Right cardiac atrium (tissue), 5 donors: ENCODE data around the gene IARS2. TPM values are rescaled to one million over a fixed set of nuclear protein-coding genes. Genes with fewer than 3 reads are reported as not detected.
"Not testable (repeated sequence)": the region's sequence is repeated elsewhere in the genome, so short reads cannot be mapped to it uniquely, and the experiment has no call there.

ENCODE experiments used
- ATAC-seq, 2 donors: fragments of 200-7000 bp; cut with Tn5 transposase; one replicate each; pipeline versions ENCODE4 v1.8.0 to v1.9.1; 2020; ENCODE audit warnings: moderate library complexity in 2 of 2, mild to moderate bottlenecking in 1 of 2
- DNase-seq, 3 donors: peaks; one replicate each; pipeline ENCODE4 v3.0.0-alpha.2; 2020
- H3K27ac ChIP-seq: one replicate; pipeline ENCODE4 v1.5.1; 2013; ENCODE audit warnings: mild to moderate bottlenecking, low read length, control low read depth, moderate library complexity
- H3K27me3 ChIP-seq: one replicate; pipeline ENCODE4 v1.6.1; 2013; ENCODE audit not compliant: control insufficient read depth, insufficient read depth
- H3K4me1 ChIP-seq: one replicate; pipeline ENCODE4 v1.6.1; 2013; ENCODE audit warnings: low read length; ENCODE audit not compliant: control insufficient read depth, insufficient read depth
- H3K4me3 ChIP-seq: one replicate; pipeline ENCODE4 v1.5.1; 2013; ENCODE audit warnings: low read length, control low read depth
- H3K9me3 ChIP-seq: one replicate; pipeline ENCODE4 v1.6.1; 2013; ENCODE audit warnings: low read length; ENCODE audit not compliant: control insufficient read depth
- WGBS: extraction: QIAGEN DNeasy Blood & Tissue Kit; methylation state at CpG from one replicate; pipeline ENCODE4 v1.1.7; 2013; 5-methylcytosine and 5-hydroxymethylcytosine counted together
- intact Hi-C, 4 donors: fragments of 100-400 bp; cut with DNase I; formaldehyde crosslinking; loops; one replicate each; pipeline versions ENCODE4 v1.11.0 to v1.14.0; 2022 to 2023
- polyA plus RNA-seq: library from polyadenylated mRNA; stranded (reverse); fragments of 200-250 nt; gene quantifications from one replicate; pipeline ENCODE4 v1.2.3, GENCODE V29; 2013
- total RNA-seq, 4 donors: library from RNA; stranded (reverse); fragmentation: NEBNext Ultra II Directional; extraction: Animal tissue kit (Norgen Biotek cat#: 25700); gene quantifications; one replicate each; pipeline ENCODE4 v1.2.1, GENCODE V29; 2021
- donor health status: healthy with polysubstance abuse.
- donor health status: DM: no; HTN: yes; CAD: no.
- donor health status: DM: no; HTN: no; CAD: no.
- donor health status: DM: no; HTN: yes; CAD: no; lungs with severe emphysema.
- donor health status: DM: yes; HTN: yes; CAD: no.

IARS2 gene
- total and polyA plus RNA-seq, 5 donors = 43.3 to 64.5 (median 60.0) TPM

DNA sequence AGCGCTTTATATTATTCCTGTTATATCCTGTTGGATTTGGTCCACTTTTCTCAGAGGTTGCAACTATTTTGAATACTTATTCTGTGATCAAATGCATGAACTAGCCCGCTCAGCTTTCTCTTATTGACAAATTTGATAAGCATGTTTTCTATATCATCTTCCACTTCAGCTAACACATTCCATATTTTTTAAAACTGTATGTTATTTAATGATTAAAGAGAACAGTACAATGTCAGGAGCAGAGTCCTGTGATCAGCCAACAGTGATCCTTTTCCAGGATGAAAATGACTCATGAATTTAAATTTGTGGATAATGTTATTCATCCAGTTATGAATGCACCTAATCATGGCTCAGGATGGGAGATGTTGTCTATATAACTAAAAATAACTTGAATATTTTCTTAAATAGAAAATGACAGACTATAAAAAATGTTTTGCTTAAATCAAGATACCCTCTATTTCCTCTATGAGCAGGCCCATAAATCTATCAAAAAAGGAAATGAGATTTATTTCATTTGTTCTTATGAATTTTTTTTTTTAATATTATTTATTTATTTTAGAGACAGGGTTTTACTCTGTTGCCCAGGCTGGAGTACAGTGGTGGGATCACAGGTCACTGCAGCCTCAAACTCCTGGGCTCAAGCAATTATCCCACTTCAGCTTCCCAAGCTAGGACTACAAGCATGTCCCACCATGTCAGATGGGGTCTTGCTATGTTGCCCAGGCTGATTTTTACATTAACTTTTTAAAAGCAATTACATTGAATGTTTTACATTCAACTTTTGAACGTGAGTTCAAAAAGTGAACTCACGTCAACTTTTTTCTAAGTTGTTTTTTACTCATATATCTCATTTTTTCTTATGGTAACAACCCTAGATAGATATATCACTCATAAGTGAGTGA, 16.8 kb upstream of the IARS2 start:
- Histone ChIP-seq H3K4me3 (no peak overlapping the region), H3K9me3 (no peaks in the 10 kb centered on the region), H3K27me3 (no peaks in the 10 kb centered on the region), H3K4me1 (no peaks in the 10 kb centered on the region), H3K27ac (no peak overlapping the region)
- ATAC-seq (no peak), DNase-seq (no peak)
- 92% methylated on average over 4 of the region's 4 CpGs for WGBS
- intact Hi-C loops = no loop called here

DNA sequence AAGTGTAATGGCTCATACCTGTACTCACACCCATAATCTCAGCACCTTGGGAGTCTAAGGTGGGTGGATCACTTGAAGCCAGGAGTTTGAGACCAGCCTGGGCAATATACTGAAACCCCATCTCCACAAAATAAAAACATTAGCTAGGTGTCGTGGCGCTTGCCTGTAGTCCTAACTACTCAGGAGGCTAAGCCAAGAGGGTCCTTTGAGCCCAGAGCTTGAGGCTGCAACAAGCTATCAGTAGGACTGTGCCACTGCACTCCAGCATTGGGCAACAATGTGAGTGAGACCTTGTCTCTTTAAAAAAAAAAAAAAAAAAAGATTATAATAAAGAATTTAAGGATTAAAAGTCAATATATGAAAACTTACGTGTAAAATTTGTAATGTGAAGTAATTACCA, 16.0 kb upstream of the IARS2 start:
- DNase-seq = no peak
- ATAC-seq = no peak
- Histone ChIP-seq H3K4me3 (no peak overlapping the region), H3K4me1 (no peaks in the 10 kb centered on the region), H3K9me3 (no peaks in the 10 kb centered on the region), H3K27me3 (no peaks in the 10 kb centered on the region), H3K27ac (no peak overlapping the region)
- intact Hi-C loops = no loop called here
- 97% methylated on average over 3 of the region's 3 CpGs for WGBS

- no peak overlapping the region for H3K27ac ChIP-seq
- DNase-seq = no peak
- no peak for ATAC-seq
- no peaks in the 10 kb centered on the region for H3K27me3 ChIP-seq
- no peak overlapping the region for H3K4me3 ChIP-seq
- intact Hi-C loops = no loop called here
- no peaks in the 10 kb centered on the region for H3K4me1 ChIP-seq
- WGBS = 98% methylated on average over 1 of the region's 1 CpG
- no peaks in the 10 kb centered on the region for H3K9me3 ChIP-seq
Observed at GRCh38 chr1:220084460-220084859, 9.5 kb upstream of the IARS2 start.

GRCh38 chr1:220086261-220086686, 7.7 kb upstream of the IARS2 start:
- H3K4me1 ChIP-seq, H3K27me3 ChIP-seq, intact Hi-C loops, DNase-seq, ATAC-seq, H3K27ac ChIP-seq, H3K9me3 ChIP-seq, H3K4me3 ChIP-seq: not testable (repeated sequence)
- WGBS = 93% methylated on average over 15 of the region's 15 CpGs

- ATAC-seq (peak; percentile 86 to 89), DNase-seq (peak; percentile 94 to 97 (median 96))
- no peaks in the 10 kb centered on the region for H3K27me3 ChIP-seq
- WGBS = 9% methylated on average over 35 of the region's 35 CpGs
- H3K9me3 ChIP-seq = no peaks in the 10 kb centered on the region
- H3K4me1 ChIP-seq = no peaks in the 10 kb centered on the region
- H3K4me3 ChIP-seq = peak within 1 kb of the TSS; percentile 99
- peak within 1 kb of the TSS; percentile 75 for H3K27ac ChIP-seq
- intact Hi-C loops = no loop called here
Observed at GRCh38 chr1:220089650-220090556, 4.0 kb upstream of the IARS2 start, which contains the start of gene BPNT1. BPNT1 (minus strand) TSS chr1:220089788; CDS start chr1:220079846, 9,942 bp downstream.

DNA sequence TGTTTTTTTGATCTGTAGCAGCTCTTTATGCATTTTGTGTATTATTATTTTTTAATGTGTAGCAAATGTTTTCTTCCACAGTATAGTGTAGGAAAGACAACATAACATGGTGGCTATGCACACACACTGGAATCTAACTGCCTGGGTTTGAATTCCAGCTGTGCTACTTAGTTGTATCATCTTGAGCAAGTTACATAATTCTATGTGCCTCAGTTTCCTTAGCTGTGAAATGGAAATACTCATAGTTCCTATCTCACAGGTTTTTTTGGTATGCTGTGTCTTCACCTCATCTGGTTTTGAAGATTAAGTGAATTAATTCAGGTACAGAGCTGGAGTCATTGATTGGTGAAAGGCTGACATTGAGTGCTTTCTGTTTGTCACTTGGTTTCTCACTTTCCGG, 1.2 kb upstream of the IARS2 start:
- intact Hi-C loops = no loop called here
- no peak overlapping the region for H3K27ac ChIP-seq
- no peak overlapping the region for H3K4me3 ChIP-seq
- ATAC-seq (no peak), DNase-seq (no peak)
- peaks cover 3% of the 10 kb centered on the region for H3K4me1 ChIP-seq
- H3K9me3 ChIP-seq = peaks cover 2% of the 10 kb centered on the region
- H3K27me3 ChIP-seq = no peaks in the 10 kb centered on the region
- 96% methylated on average over 1 of the region's 1 CpG for WGBS

- no peaks in the 10 kb centered on the region for H3K27me3 ChIP-seq
- intact Hi-C loops = no loop called here
- 18% methylated on average over 12 of the region's 12 CpGs for WGBS
- no peak for ATAC-seq
- no peak overlapping the region for H3K27ac ChIP-seq
- peak overlapping the region; percentile 75 for H3K4me3 ChIP-seq
- H3K4me1 ChIP-seq = peaks cover 3% of the 10 kb centered on the region
- DNase-seq = no peak
- peaks cover 2% of the 10 kb centered on the region for H3K9me3 ChIP-seq
Observed at GRCh38 chr1:220093361-220094015, 444 bp upstream of the IARS2 start.

DNA sequence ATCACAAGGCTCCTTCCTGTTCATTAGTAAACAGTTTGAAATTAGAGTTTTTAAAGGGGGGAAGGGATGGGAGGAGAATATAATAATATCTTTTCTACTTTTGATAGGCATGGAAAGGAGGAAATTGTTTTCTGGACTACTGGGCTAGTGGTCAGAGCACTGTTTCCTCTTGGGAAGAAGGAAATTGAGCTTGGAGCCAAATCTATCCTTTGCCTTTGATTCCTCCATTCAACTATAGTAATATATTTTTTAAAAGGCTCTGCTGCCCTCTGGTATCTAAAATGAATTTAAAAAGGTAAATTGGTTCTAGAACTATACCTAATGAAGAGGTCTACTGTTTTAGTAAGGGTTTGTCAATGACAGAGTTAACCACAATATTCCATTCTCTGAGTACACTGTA, 5.9 kb downstream of the IARS2 start:
- peaks cover 2% of the 10 kb centered on the region for H3K9me3 ChIP-seq
- DNase-seq = no peak
- H3K27ac ChIP-seq = no peak overlapping the region
- no peak for ATAC-seq
- intact Hi-C loops = no loop called here
- no peaks in the 10 kb centered on the region for H3K27me3 ChIP-seq
- H3K4me3 ChIP-seq = no peak overlapping the region
- H3K4me1 ChIP-seq = peaks cover 3% of the 10 kb centered on the region

GRCh38 chr1:220110473-220110872, 16.5 kb downstream of the IARS2 start:
- H3K4me1 ChIP-seq, DNase-seq, ATAC-seq, H3K9me3 ChIP-seq, H3K4me3 ChIP-seq, H3K27ac ChIP-seq, intact Hi-C loops, H3K27me3 ChIP-seq: not testable (repeated sequence)
- WGBS = 96% methylated on average over 6 of the region's 6 CpGs

- H3K4me1 ChIP-seq, ATAC-seq, DNase-seq, intact Hi-C loops, H3K9me3 ChIP-seq, H3K27ac ChIP-seq, H3K4me3 ChIP-seq, H3K27me3 ChIP-seq: not testable (repeated sequence)
- WGBS = 98% methylated on average over 4 of the region's 4 CpGs
Observed at GRCh38 chr1:220112600-220112999, 18.7 kb downstream of the IARS2 start.
